Keratinocyte (primary cell): ENCODE data around the gene XPOT. TPM values are rescaled to one million over a fixed set of nuclear protein-coding genes. Genes with fewer than 3 reads are reported as not detected.

Source experiments
- DNase-seq: peaks from one replicate; pipeline ENCODE4 v3.0.0-alpha.2; 2011; ENCODE audit warnings: low read depth, missing footprints, low spot score
- FAIRE-seq: peaks from 2 replicates; lab custom pipeline; 2011; peaks lifted over from hg19 to GRCh38; lab: Jason Lieb, UNC
- H2AFZ ChIP-seq: 2 replicates; pipeline ENCODE4 v1.6.0; 2012; ENCODE audit warnings: low read length, control low read depth, inconsistent platforms; ENCODE audit not compliant: control insufficient read depth
- H3K27ac ChIP-seq: 2 replicates; pipeline ENCODE4 v1.5.1; 2011; ENCODE audit warnings: low read length; ENCODE audit not compliant: control insufficient read depth, insufficient read depth
- H3K27me3 ChIP-seq: 3 replicates; pipeline ENCODE4 v1.6.0; 2011; ENCODE audit warnings: low read length; ENCODE audit not compliant: control insufficient read depth, insufficient read depth; ENCODE audit errors: extremely low read depth
- H3K36me3 ChIP-seq, 2 experiments: 2 replicates in 1 of 2; 3 replicates in 1 of 2; pipeline ENCODE4 v1.5.1; 2011; ENCODE audit warnings: low read length in 2 of 2, mild to moderate bottlenecking in 1 of 2; ENCODE audit not compliant: control insufficient read depth in 2 of 2, insufficient read depth in 2 of 2; ENCODE audit errors: extremely low read depth in 1 of 2
- H3K4me1 ChIP-seq: 3 replicates; pipeline ENCODE4 v1.5.1; 2011; ENCODE audit warnings: low read length; ENCODE audit not compliant: control insufficient read depth, insufficient read depth; ENCODE audit errors: extremely low read depth
- H3K4me2 ChIP-seq: 3 replicates; pipeline ENCODE4 v1.6.0; 2011; ENCODE audit warnings: low read depth, low read length; ENCODE audit not compliant: control insufficient read depth, insufficient read depth; ENCODE audit errors: extremely low read depth
- H3K4me3 ChIP-seq, 3 experiments: fragments of 200-600 bp in 1 of 3; sonication (generic) in 1 of 3; 2 replicates in 2 of 3; 3 replicates in 1 of 3; pipeline ENCODE4 v1.5.1; 2011 to 2016; ENCODE audit warnings: low read length in 3 of 3, mild to moderate bottlenecking in 3 of 3, control low read depth in 2 of 3, inconsistent platforms in 1 of 3, low read depth in 1 of 3, mixed read lengths in 1 of 3, mixed run types in 1 of 3, moderate library complexity in 1 of 3; ENCODE audit not compliant: control insufficient read depth in 2 of 3, insufficient read depth in 2 of 3; ENCODE audit errors: extremely low read depth in 1 of 3
- H3K79me2 ChIP-seq: 2 replicates; pipeline ENCODE4 v1.6.0; 2012; ENCODE audit warnings: low read length; ENCODE audit not compliant: control insufficient read depth, insufficient read depth
- H3K9ac ChIP-seq: 3 replicates; pipeline ENCODE4 v1.6.0; 2011; ENCODE audit warnings: low read length; ENCODE audit not compliant: control insufficient read depth, insufficient read depth; ENCODE audit errors: extremely low read depth
- H3K9me1 ChIP-seq: 3 replicates; pipeline ENCODE4 v1.6.0; 2011; ENCODE audit warnings: low read length; ENCODE audit not compliant: control insufficient read depth, insufficient read depth; ENCODE audit errors: extremely low read depth
- H3K9me3 ChIP-seq: 2 replicates; pipeline ENCODE4 v1.5.1; 2012; ENCODE audit warnings: low read depth, low read length; ENCODE audit not compliant: control insufficient read depth
- H4K20me1 ChIP-seq: 3 replicates; pipeline ENCODE4 v1.6.0; 2011; ENCODE audit warnings: low read length; ENCODE audit not compliant: control insufficient read depth, insufficient read depth; ENCODE audit errors: extremely low read depth
- EZH2 ChIP-seq: IDR thresholded peaks from one replicate; pipeline ENCODE4 v1.6.1; 2012; ENCODE audit warnings: inconsistent platforms, mild to moderate bottlenecking, low read length, moderate library complexity
- dilution Hi-C: fragments of 300-500 bp; cut with MboI; formaldehyde crosslinking; loops from one replicate; pipeline ENCODE4 v1.7.0; 2020; ENCODE audit warnings: low sequenced_read_pairs; ENCODE audit not compliant: extremely low pct_ligation_motif_present
- polyA plus RNA-seq, 5 experiments: library from polyadenylated mRNA; depleted of rRNA in 3 of 5; stranded (reverse) in 3 of 5; stranded (forward) in 1 of 5; unstranded in 1 of 5; fragments of >200 nt; gene quantifications; 1 replicate in 1 of 5; 2 replicates in 3 of 5; 3 replicates in 1 of 5; pipeline versions ENCODE4 v1.2.1 to v1.2.3, GENCODE V29; 2011 to 2012; ENCODE audit warnings: missing spikeins in 2 of 5, low read depth in 1 of 5, low replicate concordance in 1 of 5
- TF ChIP-seq, protein P1 (sequence below), 3 experiments: IDR thresholded peaks in 1 of 3; conservative IDR thresholded peaks in 1 of 3; optimal IDR thresholded peaks in 1 of 3; 2 replicates in 2 of 3; 3 replicates in 1 of 3; pipeline versions ENCODE3 to v1.5.1; 2011; ENCODE audit warnings: low read length in 3 of 3, mild to moderate bottlenecking in 3 of 3, moderate library complexity in 2 of 3, control low read depth in 1 of 3, inconsistent platforms in 1 of 3; ENCODE audit not compliant: insufficient read depth in 2 of 3; ENCODE audit errors: extremely low read depth in 1 of 3

Gene XPOT
- polyA plus RNA-seq, 1 donor (not counting 4 experiments of a cell fraction or from before 2014, with no cell fraction given): 93.8 TPM

DNA sequence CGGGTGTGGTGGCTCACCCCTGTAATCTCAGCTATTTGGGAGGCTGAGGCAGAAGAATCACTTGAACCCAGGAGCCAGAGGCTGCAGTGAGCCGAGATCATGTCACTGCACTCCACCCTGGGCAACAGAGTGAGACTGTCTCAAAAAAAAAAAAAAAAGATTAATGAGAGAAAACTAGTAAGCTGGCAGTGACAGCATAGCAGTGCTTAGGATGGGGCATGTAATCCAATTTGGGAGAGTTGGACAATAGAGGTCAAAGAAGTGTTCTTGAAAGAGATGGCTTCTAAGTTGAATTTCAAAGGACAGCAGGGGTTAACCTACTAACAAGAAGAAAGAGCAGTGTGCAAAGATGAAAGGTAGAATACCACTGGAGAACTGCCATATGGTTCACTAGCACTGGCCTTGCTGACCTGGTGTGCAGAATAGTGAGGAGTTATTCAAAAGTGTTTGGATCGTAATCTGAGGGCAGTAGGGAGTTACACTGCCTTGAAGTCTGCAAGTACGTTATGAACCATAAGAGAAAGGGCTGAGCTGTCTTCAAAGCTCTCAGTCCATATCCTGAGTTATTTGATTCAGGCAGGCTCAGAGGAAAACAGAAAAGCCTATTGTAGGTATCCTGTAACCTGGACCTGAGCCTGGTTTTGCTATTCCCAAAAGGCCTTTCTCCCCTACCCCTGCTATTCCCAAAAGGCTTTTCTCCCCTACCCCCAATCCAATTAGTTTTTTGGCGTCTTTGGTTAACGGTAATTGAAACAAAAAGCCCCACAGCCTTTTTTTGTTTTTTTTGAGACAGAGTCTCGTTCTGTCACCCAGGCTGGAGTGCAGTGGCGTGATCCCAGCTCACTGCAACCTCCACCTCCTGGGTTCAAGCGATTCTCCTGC lies 3.4 kb downstream of the XPOT start:
- DNase-seq (no peak), FAIRE-seq (no peak)
- peaks cover 8 to 17% of the 10 kb centered on the region in 2 experiments for H3K36me3 ChIP-seq
- no peaks in the 10 kb centered on the region for H3K9me1 ChIP-seq
- H4K20me1 ChIP-seq: peaks cover under 1% of the 10 kb centered on the region
- dilution Hi-C loops: no loop called here
- H3K4me3 ChIP-seq: no peak overlapping the region
- TF ChIP-seq, protein P1, sequence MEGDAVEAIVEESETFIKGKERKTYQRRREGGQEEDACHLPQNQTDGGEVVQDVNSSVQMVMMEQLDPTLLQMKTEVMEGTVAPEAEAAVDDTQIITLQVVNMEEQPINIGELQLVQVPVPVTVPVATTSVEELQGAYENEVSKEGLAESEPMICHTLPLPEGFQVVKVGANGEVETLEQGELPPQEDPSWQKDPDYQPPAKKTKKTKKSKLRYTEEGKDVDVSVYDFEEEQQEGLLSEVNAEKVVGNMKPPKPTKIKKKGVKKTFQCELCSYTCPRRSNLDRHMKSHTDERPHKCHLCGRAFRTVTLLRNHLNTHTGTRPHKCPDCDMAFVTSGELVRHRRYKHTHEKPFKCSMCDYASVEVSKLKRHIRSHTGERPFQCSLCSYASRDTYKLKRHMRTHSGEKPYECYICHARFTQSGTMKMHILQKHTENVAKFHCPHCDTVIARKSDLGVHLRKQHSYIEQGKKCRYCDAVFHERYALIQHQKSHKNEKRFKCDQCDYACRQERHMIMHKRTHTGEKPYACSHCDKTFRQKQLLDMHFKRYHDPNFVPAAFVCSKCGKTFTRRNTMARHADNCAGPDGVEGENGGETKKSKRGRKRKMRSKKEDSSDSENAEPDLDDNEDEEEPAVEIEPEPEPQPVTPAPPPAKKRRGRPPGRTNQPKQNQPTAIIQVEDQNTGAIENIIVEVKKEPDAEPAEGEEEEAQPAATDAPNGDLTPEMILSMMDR (optimal IDR thresholded peaks at IDR 0.05 in 1 of 3, IDR thresholded peaks at IDR 0.05 in 1 of 3, conservative IDR thresholded peaks at IDR 0.05 in 1 of 3; ENCODE audit: extremely low read depth in 1 of 3, insufficient read depth in 2 of 3, low read length in 3 of 3): no peak
- no peak for TF ChIP-seq EZH2
- no peaks in the 10 kb centered on the region for H3K27me3 ChIP-seq
- no peak overlapping the region for H3K4me2 ChIP-seq
- no peak overlapping the region for H3K9ac ChIP-seq
- no peaks in the 10 kb centered on the region for H3K9me3 ChIP-seq
- peaks cover 4% of the 10 kb centered on the region for H3K4me1 ChIP-seq
- peaks cover 61% of the 10 kb centered on the region for H3K79me2 ChIP-seq
- H3K27ac ChIP-seq: no peak overlapping the region
- H2AFZ ChIP-seq: no peak overlapping the region

DNA sequence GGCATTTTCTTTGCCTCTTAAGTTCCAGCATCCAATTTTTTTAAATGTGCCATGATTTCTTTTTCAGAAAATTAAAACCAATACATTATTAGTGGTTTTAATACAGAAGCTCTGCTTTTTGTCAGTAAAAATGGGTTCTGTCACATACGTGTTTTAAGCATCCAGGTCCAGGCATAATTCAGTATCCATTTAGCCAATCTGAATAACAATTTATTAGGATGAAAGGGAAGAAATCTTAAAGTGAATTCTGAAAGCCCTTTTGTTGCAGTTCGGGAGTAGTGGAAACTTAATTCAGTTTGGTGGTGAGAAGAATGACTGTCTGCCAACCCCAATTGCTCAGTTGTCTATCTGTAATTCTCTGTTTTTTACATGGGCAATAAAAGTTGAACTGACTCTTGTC lies 7.2 kb downstream of the XPOT start:
- Histone ChIP-seq H3K4me1 (no peaks in the 10 kb centered on the region), H3K79me2 (peaks cover 46% of the 10 kb centered on the region), H3K4me3 (no peak overlapping the region), H3K4me2 (no peak overlapping the region), H3K9me3 (no peaks in the 10 kb centered on the region), H3K9me1 (no peaks in the 10 kb centered on the region), H3K27me3 (no peaks in the 10 kb centered on the region), H2AFZ (no peak overlapping the region), H3K27ac (no peak overlapping the region), H3K9ac (no peak overlapping the region), H4K20me1 (peaks cover 2% of the 10 kb centered on the region), H3K36me3 (peaks cover 18 to 27% of the 10 kb centered on the region in 2 experiments)
- FAIRE-seq: no peak
- dilution Hi-C loops: no loop called here
- TF ChIP-seq, protein P1 (optimal IDR thresholded peaks at IDR 0.05 in 1 of 3, IDR thresholded peaks at IDR 0.05 in 1 of 3, conservative IDR thresholded peaks at IDR 0.05 in 1 of 3; ENCODE audit: extremely low read depth in 1 of 3, insufficient read depth in 2 of 3, low read length in 3 of 3): no peak
- TF ChIP-seq EZH2: no peak
- DNase-seq: no peak
